Measurements from ENCODE around the gene CLDN1.
A peak's percentile ranks its signal among the peaks of the same experiment; 100 is the strongest.

Gene CLDN1

GRCh38 chr3:190318666-190319065, 3.6 kb downstream of the CLDN1 start:
- H3K9me3 Mint-ChIP-seq, result no peaks in the 10 kb centered on the region
- no peak for DNase-seq
- H3K4me3 Mint-ChIP-seq, result no peak overlapping the region
- peaks cover 36% of the 10 kb centered on the region for H3K4me1 Mint-ChIP-seq
- no peak overlapping the region for H3K27ac Mint-ChIP-seq
- peaks cover 49% of the 10 kb centered on the region for H3K27me3 Mint-ChIP-seq
- ATAC-seq, result no peak

- H3K27me3 Mint-ChIP-seq, result peaks cover 18% of the 10 kb centered on the region
- no peak overlapping the region for H3K27ac Mint-ChIP-seq
- no peak overlapping the region for H3K4me3 Mint-ChIP-seq
- no peaks in the 10 kb centered on the region for H3K9me3 Mint-ChIP-seq
- ATAC-seq (no peak), DNase-seq (no peak)
- peaks cover 14% of the 10 kb centered on the region for H3K4me1 Mint-ChIP-seq
Measured at GRCh38 chr3:190314741-190315140, 7.5 kb downstream of the CLDN1 start.

- H3K27ac Mint-ChIP-seq, result no peak overlapping the region
- peaks cover 5% of the 10 kb centered on the region for H3K27me3 Mint-ChIP-seq
- DNase-seq (no peak), ATAC-seq (no peak)
- H3K4me1 Mint-ChIP-seq, result peaks cover 21% of the 10 kb centered on the region
- H3K4me3 Mint-ChIP-seq, result no peak overlapping the region
- no peaks in the 10 kb centered on the region for H3K9me3 Mint-ChIP-seq
Measured at GRCh38 chr3:190309414-190309813, 12.8 kb downstream of the CLDN1 start.

- H3K9me3 Mint-ChIP-seq, result no peaks in the 10 kb centered on the region
- peaks cover 23% of the 10 kb centered on the region for H3K4me1 Mint-ChIP-seq
- H3K27me3 Mint-ChIP-seq, result peaks cover 7% of the 10 kb centered on the region
- no peak for DNase-seq
- no peak for ATAC-seq
- no peak overlapping the region for H3K4me3 Mint-ChIP-seq
- H3K27ac Mint-ChIP-seq, result no peak overlapping the region
Measured at GRCh38 chr3:190308154-190308553, 14.1 kb downstream of the CLDN1 start.

- Mint-ChIP-seq H3K9me3 (no peaks in the 10 kb centered on the region), H3K27me3 (peaks cover 8% of the 10 kb centered on the region), H3K4me3 (peak overlapping the region in 1 of 2 donors; percentile 36), H3K4me1 (peaks cover 24% of the 10 kb centered on the region), H3K27ac (no peak overlapping the region)
- ATAC-seq (no peak), DNase-seq (no peak)
Measured at GRCh38 chr3:190307164-190307545, 15.1 kb downstream of the CLDN1 start.

- peaks cover 29% of the 10 kb centered on the region for H3K4me1 Mint-ChIP-seq
- peaks cover 13% of the 10 kb centered on the region for H3K27me3 Mint-ChIP-seq
- DNase-seq (peak; percentile 17 to 32), ATAC-seq (peak; percentile 98)
- H3K9me3 Mint-ChIP-seq, result no peaks in the 10 kb centered on the region
- peak overlapping the region; percentile 28 to 36 for H3K4me3 Mint-ChIP-seq
- peak overlapping the region in 1 of 2 donors; percentile 28 for H3K27ac Mint-ChIP-seq
Measured at GRCh38 chr3:190306513-190307163, 15.6 kb downstream of the CLDN1 start.

- peak overlapping the region in 1 of 2 donors; percentile 21 for H3K4me3 Mint-ChIP-seq
- no peak overlapping the region for H3K27ac Mint-ChIP-seq
- H3K27me3 Mint-ChIP-seq, result peaks cover 19% of the 10 kb centered on the region
- no peaks in the 10 kb centered on the region for H3K9me3 Mint-ChIP-seq
- DNase-seq, result no peak
- H3K4me1 Mint-ChIP-seq, result peaks cover 35% of the 10 kb centered on the region
- ATAC-seq, result peak; percentile 8
Measured at GRCh38 chr3:190306026-190306425, 16.2 kb downstream of the CLDN1 start.

GRCh38 chr3:190305406-190305805, 16.8 kb downstream of the CLDN1 start:
- ATAC-seq (no peak), DNase-seq (no peak)
- no peak overlapping the region for H3K4me3 Mint-ChIP-seq
- peaks cover 36% of the 10 kb centered on the region for H3K4me1 Mint-ChIP-seq
- no peaks in the 10 kb centered on the region for H3K9me3 Mint-ChIP-seq
- H3K27me3 Mint-ChIP-seq, result peaks cover 25% of the 10 kb centered on the region
- H3K27ac Mint-ChIP-seq, result no peak overlapping the region

GRCh38 chr3:190303884-190304283, 18.4 kb downstream of the CLDN1 start:
- no peaks in the 10 kb centered on the region for H3K9me3 Mint-ChIP-seq
- no peak overlapping the region for H3K27ac Mint-ChIP-seq
- H3K4me1 Mint-ChIP-seq, result peaks cover 43% of the 10 kb centered on the region
- DNase-seq (no peak), ATAC-seq (no peak)
- no peak overlapping the region for H3K4me3 Mint-ChIP-seq
- H3K27me3 Mint-ChIP-seq, result peaks cover 36% of the 10 kb centered on the region

- DNase-seq (no peak), ATAC-seq (no peak)
- Mint-ChIP-seq H3K27ac (peak overlapping the region in 1 of 2 donors; percentile 72), H3K9me3 (no peaks in the 10 kb centered on the region), H3K4me3 (peak overlapping the region; percentile 53 to 67), H3K27me3 (peaks cover 36% of the 10 kb centered on the region), H3K4me1 (peaks cover 40% of the 10 kb centered on the region)
Measured at GRCh38 chr3:190302212-190302867, 19.9 kb downstream of the CLDN1 start.

GRCh38 chr3:190301591-190301990, 20.7 kb downstream of the CLDN1 start:
- no peak overlapping the region for H3K27ac Mint-ChIP-seq
- H3K4me1 Mint-ChIP-seq, result peaks cover 33% of the 10 kb centered on the region
- DNase-seq (no peak), ATAC-seq (peak; percentile 62)
- peaks cover 36% of the 10 kb centered on the region for H3K27me3 Mint-ChIP-seq
- H3K9me3 Mint-ChIP-seq, result no peaks in the 10 kb centered on the region
- peak overlapping the region; percentile 53 to 67 for H3K4me3 Mint-ChIP-seq

- peaks cover 25% of the 10 kb centered on the region for H3K4me1 Mint-ChIP-seq
- no peak overlapping the region for H3K4me3 Mint-ChIP-seq
- H3K27me3 Mint-ChIP-seq, result peaks cover 44% of the 10 kb centered on the region
- no peaks in the 10 kb centered on the region for H3K9me3 Mint-ChIP-seq
- DNase-seq (no peak), ATAC-seq (no peak)
- no peak overlapping the region for H3K27ac Mint-ChIP-seq
Measured at GRCh38 chr3:190299969-190300368, 22.3 kb downstream of the CLDN1 start.

GRCh38 chr3:190294030-190294429, 28.2 kb downstream of the CLDN1 start:
- H3K27ac Mint-ChIP-seq, result no peak overlapping the region
- H3K4me1 Mint-ChIP-seq, result no peaks in the 10 kb centered on the region
- DNase-seq (no peak), ATAC-seq (no peak)
- no peak overlapping the region for H3K4me3 Mint-ChIP-seq
- H3K9me3 Mint-ChIP-seq, result peaks cover 9 to 20% of the 10 kb centered on the region in 2 donors
- H3K27me3 Mint-ChIP-seq, result peaks cover 8% of the 10 kb centered on the region

- Mint-ChIP-seq H3K4me1 (no peaks in the 10 kb centered on the region), H3K4me3 (no peak overlapping the region), H3K27ac (no peak overlapping the region), H3K27me3 (peaks cover 8% of the 10 kb centered on the region), H3K9me3 (peaks cover 12 to 23% of the 10 kb centered on the region in 2 donors)
- DNase-seq (no peak), ATAC-seq (no peak)
Measured at GRCh38 chr3:190293621-190294020, 28.6 kb downstream of the CLDN1 start.

GRCh38 chr3:190291994-190292584, 30.2 kb downstream of the CLDN1 start:
- Mint-ChIP-seq H3K4me3 (no peak overlapping the region), H3K4me1 (no peaks in the 10 kb centered on the region), H3K9me3 (peaks cover 18 to 29% of the 10 kb centered on the region in 2 donors), H3K27me3 (peaks cover 8% of the 10 kb centered on the region), H3K27ac (no peak overlapping the region)
- ATAC-seq (no peak), DNase-seq (no peak)

GRCh38 chr3:190289989-190290388, 32.3 kb downstream of the CLDN1 start:
- Mint-ChIP-seq H3K27ac (no peak overlapping the region), H3K4me3 (no peak overlapping the region), H3K4me1 (no peaks in the 10 kb centered on the region), H3K27me3 (no peaks in the 10 kb centered on the region), H3K9me3 (peaks cover 27 to 39% of the 10 kb centered on the region in 2 donors)
- no peak for DNase-seq
- no peak for ATAC-seq
